Heart left ventricle (tissue), 13 donors: ENCODE measurements around the gene ASIC3.

Experiments used
- CTCF ChIP-seq, 12 donors: fragments of 200-600 bp; sonication (generic) in 4 of 12; IDR thresholded peaks; one replicate each; pipeline versions ENCODE4 v1.5.0 to v1.8.0; 2018 to 2022; ENCODE audit warnings: antibody characterized with exemption in 12 of 12, mild to moderate bottlenecking in 5 of 12
- POLR2A ChIP-seq, 2 donors: fragments of 450-650 bp; IDR thresholded peaks; one replicate each; pipeline ENCODE4 v1.6.1; 2017; ENCODE audit warnings: antibody characterized with exemption in 2 of 2, mild to moderate bottlenecking in 2 of 2, moderate library complexity in 2 of 2
- donor health status: ischemic (EF 13 %, LVEDD 7.1; RV severe dilation, severe dysfunction).
- donor health status: DM: no; HTN: yes; CAD: no.
- donor health status: DM: no; HTN: no; CAD: no.
- donor health status: ischemic (EF 25% LVEDD 6.9; RV normal size, moderate dysfunction).
- donor health status: ischemic (EF 25% LVEDD 5.7; RV mildly dilated, moderate dysfunction).
- donor health status: ischemic (EF 35%, LVEDD 5.7; RV mildly dilated, moderate dysfunction).
- donor health status: nonischemic (EF 11% LVEDD 7.7; RV severe dilation, severe dysfunction).
- donor health status: DM: yes; HTN: yes; CAD: no.
- donor health status: PGD.
- donor health status: ischemic (EF 29% LVEDD 5.4; RV normal size, mild dysfunction).
- donor health status: nonischemic (EF 23%, LVEDD 6.1; RV moderate dilation, normal function).

DNA sequence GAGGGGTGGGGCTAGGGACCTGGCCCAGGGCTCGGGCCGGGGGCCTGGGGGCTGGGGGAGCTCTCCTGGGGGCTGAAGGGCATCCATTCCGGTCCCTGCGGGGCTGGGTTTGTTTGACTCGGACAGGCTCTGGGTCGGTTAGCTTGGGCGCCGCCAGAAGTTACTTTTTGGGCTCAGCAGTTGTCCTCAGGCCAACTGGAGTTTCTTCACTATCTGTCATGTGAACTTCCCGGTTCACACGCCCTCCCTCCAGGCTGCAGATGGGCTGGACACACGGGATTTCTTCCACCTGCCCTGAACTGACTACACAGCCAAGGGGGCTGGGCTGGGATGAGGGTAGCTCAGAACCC is 14.9 kb downstream of the ASIC3 start:
- TF ChIP-seq POLR2A (IDR thresholded peaks at IDR 0.05) (no peak), CTCF (IDR thresholded peaks at IDR 0.05) (no peak)
